ENCODE data around the gene CENPP.

The CENPP gene

GRCh38 chr9:92429836-92430235, 104.1 kb downstream of the CENPP start:
- DNase-seq, result no peak

- DNase-seq, result no peak
Observed at GRCh38 chr9:92432350-92432749, 106.6 kb downstream of the CENPP start.

- no peak for DNase-seq
Observed at GRCh38 chr9:92432972-92433548, 107.3 kb downstream of the CENPP start.

- no peak for DNase-seq
Observed at GRCh38 chr9:92435263-92435662, 109.5 kb downstream of the CENPP start.

- no peak for DNase-seq
Observed at GRCh38 chr9:92438900-92439526, 113.3 kb downstream of the CENPP start.

GRCh38 chr9:92439921-92440750, 114.4 kb downstream of the CENPP start:
- DNase-seq, result no peak

- no peak for DNase-seq
Observed at GRCh38 chr9:92440751-92441046, 114.9 kb downstream of the CENPP start.

- no peak for DNase-seq
Observed at GRCh38 chr9:92444841-92445240, 119.1 kb downstream of the CENPP start.

GRCh38 chr9:92446536-92446935, 120.8 kb downstream of the CENPP start:
- no peak for DNase-seq

- DNase-seq, result no peak
Observed at GRCh38 chr9:92455217-92455616, 129.5 kb downstream of the CENPP start.

GRCh38 chr9:92457576-92457975, 131.8 kb downstream of the CENPP start:
- no peak for DNase-seq

- no peak for DNase-seq
Observed at GRCh38 chr9:92463387-92463786, 137.6 kb downstream of the CENPP start.

GRCh38 chr9:92463984-92464383, 138.2 kb downstream of the CENPP start:
- no peak for DNase-seq

- no peak for DNase-seq
Observed at GRCh38 chr9:92467041-92467440, 141.3 kb downstream of the CENPP start.

GRCh38 chr9:92467511-92467910, 141.8 kb downstream of the CENPP start:
- DNase-seq, result no peak

GRCh38 chr9:92468206-92468605, 142.5 kb downstream of the CENPP start:
- no peak for DNase-seq

GRCh38 chr9:92474587-92474986, 148.8 kb downstream of the CENPP start:
- no peak for DNase-seq

GRCh38 chr9:92476962-92477361, 151.2 kb downstream of the CENPP start:
- no peak for DNase-seq

- DNase-seq, result no peak
Observed at GRCh38 chr9:92478783-92479182, 153.0 kb downstream of the CENPP start.

GRCh38 chr9:92479346-92479745, 153.6 kb downstream of the CENPP start:
- no peak for DNase-seq

GRCh38 chr9:92480291-92480771, 154.6 kb downstream of the CENPP start:
- no peak for DNase-seq

GRCh38 chr9:92480986-92481633, 155.4 kb downstream of the CENPP start:
- DNase-seq, result no peak

- no peak for DNase-seq
Observed at GRCh38 chr9:92482329-92482728, 156.6 kb downstream of the CENPP start, which contains the start of gene ASPN. TSS of gene ASPN (minus strand) at chr9:92482506.

GRCh38 chr9:92482805-92483204, 157.1 kb downstream of the CENPP start:
- no peak for DNase-seq
